H1 (cell line): ENCODE results near the gene TMEM269. TPM values are rescaled to one million over a fixed set of nuclear protein-coding genes. Genes with fewer than 3 reads are reported as not detected.

Experiments used
- CEBPB ChIP-seq: IDR thresholded peaks from 2 replicates; pipeline ENCODE4 v1.6.1; 2012; ENCODE audit warnings: low read depth, low read length
- CHD7 ChIP-seq: fragments of 300-600 bp; sonication (generic); IDR thresholded peaks from 2 replicates; pipeline ENCODE4 v1.7.1; 2012; ENCODE audit warnings: low read length, moderate library complexity, mild to moderate bottlenecking, inconsistent platforms; ENCODE audit not compliant: insufficient replicate concordance
- EP300 ChIP-seq, 2 experiments: IDR thresholded peaks; 1 replicate in 1 of 2; 2 replicates in 1 of 2; pipeline ENCODE4 v1.6.1; 2011 to 2012; ENCODE audit warnings: low read depth in 2 of 2, low read length in 2 of 2, mild to moderate bottlenecking in 2 of 2, borderline replicate concordance in 1 of 2, inconsistent platforms in 1 of 2, moderate library complexity in 1 of 2
- JUND ChIP-seq: IDR thresholded peaks from 2 replicates; pipeline ENCODE4 v1.6.1; 2011; ENCODE audit warnings: mild to moderate bottlenecking, improper control_type of control experiment, low read length
- PHF8 ChIP-seq: fragments of 200-600 bp; sonication (generic); conservative IDR thresholded peaks from 2 replicates; pipeline ENCODE4 v1.7.1; 2012; ENCODE audit warnings: low read depth, mild to moderate bottlenecking, inconsistent platforms, low read length, moderate library complexity
- SAP30 ChIP-seq: fragments of 300-600 bp; sonication (generic); IDR thresholded peaks from 2 replicates; pipeline ENCODE4 v1.7.1; 2012; ENCODE audit warnings: low read length, moderate library complexity, mild to moderate bottlenecking, inconsistent platforms; ENCODE audit not compliant: insufficient read depth, insufficient replicate concordance
- TCF12 ChIP-seq: IDR thresholded peaks from 2 replicates; pipeline ENCODE4 v1.6.1; 2011; ENCODE audit warnings: low read depth, mild to moderate bottlenecking, low read length
- polyA plus RNA-seq, 7 experiments: library from polyadenylated mRNA; depleted of rRNA in 3 of 7; stranded (reverse) in 5 of 7; unstranded in 2 of 7; fragments of >200 nt in 5 of 7; fragments of 200-250 nt in 2 of 7; gene quantifications; 1 replicate in 5 of 7; 2 replicates in 1 of 7; 4 replicates in 1 of 7; pipeline versions ENCODE4 v1.2.1 to v1.2.3, GENCODE V29; 2011 to 2013; ENCODE audit warnings: missing spikeins in 2 of 7, mixed read lengths in 2 of 7
- total RNA-seq: library from RNA; stranded (reverse); fragmentation: NEBNext Ultra II Directional; extraction: Animal tissue kit (Norgen Biotek cat#: 25700); gene quantifications from 2 replicates; pipeline ENCODE4 v1.2.1, GENCODE V29; 2021
- TF ChIP-seq, protein P1 (sequence below): IDR thresholded peaks from 2 replicates; pipeline ENCODE4 v1.6.1; 2012; ENCODE audit warnings: inconsistent platforms

The TMEM269 gene
- total and polyA plus RNA-seq, 2 of the 8 experiments (the other 6 are each of a cell fraction or from before 2014, with no cell fraction given) = 0.14 to 0.35 TPM

- TF ChIP-seq CHD7 (no peak), CEBPB (no peak), EP300 (IDR thresholded peaks at IDR 0.05; ENCODE audit: borderline replicate concordance in 1 of 2, low read depth in 2 of 2, low read length in 2 of 2) (no peak), JUND (no peak), TCF12 (no peak), PHF8 (no peak), SAP30 (no peak)
- TF ChIP-seq, protein P1, sequence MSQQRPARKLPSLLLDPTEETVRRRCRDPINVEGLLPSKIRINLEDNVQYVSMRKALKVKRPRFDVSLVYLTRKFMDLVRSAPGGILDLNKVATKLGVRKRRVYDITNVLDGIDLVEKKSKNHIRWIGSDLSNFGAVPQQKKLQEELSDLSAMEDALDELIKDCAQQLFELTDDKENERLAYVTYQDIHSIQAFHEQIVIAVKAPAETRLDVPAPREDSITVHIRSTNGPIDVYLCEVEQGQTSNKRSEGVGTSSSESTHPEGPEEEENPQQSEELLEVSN = no peak
These were observed 40.5 kb downstream of the TMEM269 start (continued) for GRCh38 chr1:42825036-42825851.
